Measurements from ENCODE around the gene LYPD5.

- TF ChIP-seq POLR2A (IDR thresholded peaks at IDR 0.05; ENCODE audit: control extremely low read depth in 1 of 2, low read depth in 2 of 2, low read length in 2 of 2) = no peak
- no peak for TF ChIP-seq CHD2 (IDR thresholded peaks at IDR 0.05; ENCODE audit: low read length)
- TF ChIP-seq ATF3 (IDR thresholded peaks at IDR 0.05; ENCODE audit: insufficient read depth, low read depth, low read length) = no peak
- no peak for TF ChIP-seq CTCF (IDR thresholded peaks at IDR 0.05; ENCODE audit: control extremely low read depth in 1 of 3, insufficient read depth in 1 of 3, low read depth in 1 of 3, low read length in 3 of 3)
- TF ChIP-seq RFX5 (IDR thresholded peaks at IDR 0.05; ENCODE audit: borderline replicate concordance, low read depth, low read length) = no peak
- TF ChIP-seq HDAC6 (IDR thresholded peaks at IDR 0.05; ENCODE audit: low read depth, low read length) = no peak
These were observed 34.9 kb downstream of the LYPD5 start for GRCh38 chr19:43767316-43767715.
